RWPE2 (cell line): ENCODE measurements around the gene OPALIN.

ENCODE experiments used
- ATAC-seq: fragments of 200-7000 bp; cut with Tn5 transposase; 3 replicates; pipeline ENCODE4 v1.9.1; 2021; ENCODE audit warnings: low read depth
- DNase-seq: peaks from one replicate; pipeline ENCODE4 v3.0.0-alpha.2; 2020; ENCODE audit warnings: low spot score
- H3K27ac ChIP-seq: fragments of 450-650 bp; 2 replicates; pipeline ENCODE4 v1.5.1; 2017; ENCODE audit warnings: mild to moderate bottlenecking; ENCODE audit not compliant: poor library complexity, severe bottlenecking
- H3K27me3 ChIP-seq: fragments of 250-450 bp; sonication (Bioruptor Pico); 2 replicates; pipeline ENCODE4 v1.5.1; 2021; ENCODE audit warnings: mild to moderate bottlenecking, moderate library complexity; ENCODE audit not compliant: insufficient read depth, poor library complexity, severe bottlenecking
- H3K36me3 ChIP-seq: fragments of 250-450 bp; sonication (Bioruptor Pico); 2 replicates; pipeline ENCODE4 v1.5.1; 2020; ENCODE audit warnings: low read depth, mild to moderate bottlenecking, moderate library complexity
- H3K4me1 ChIP-seq: fragments of 250-450 bp; sonication (Bioruptor Pico); 2 replicates; pipeline ENCODE4 v1.5.1; 2021; ENCODE audit warnings: mild to moderate bottlenecking, moderate library complexity; ENCODE audit not compliant: insufficient read depth, poor library complexity, severe bottlenecking
- H3K4me3 ChIP-seq: fragments of 250-450 bp; sonication (Bioruptor Pico); 2 replicates; pipeline ENCODE4 v1.5.1; 2021; ENCODE audit warnings: mild to moderate bottlenecking, moderate library complexity; ENCODE audit not compliant: severe bottlenecking
- H3K9me3 ChIP-seq: fragments of 250-450 bp; sonication (Bioruptor Pico); 2 replicates; pipeline ENCODE4 v1.5.1; 2021; ENCODE audit warnings: mild to moderate bottlenecking, moderate library complexity; ENCODE audit not compliant: severe bottlenecking
- CTCF ChIP-seq: fragments of 450-650 bp; IDR thresholded peaks from one replicate; pipeline ENCODE4 v1.5.1; 2017; ENCODE audit warnings: mild to moderate bottlenecking, moderate library complexity; ENCODE audit not compliant: poor library complexity, severe bottlenecking

The OPALIN gene

GRCh38 chr10:96327462-96327861 is 31.3 kb downstream of the OPALIN start:
- DNase-seq (no peak), ATAC-seq (no peak)
- no peaks in the 10 kb centered on the region for H3K4me1 ChIP-seq
- H3K27me3 ChIP-seq: peaks cover 19% of the 10 kb centered on the region
- TF ChIP-seq CTCF: no peak
- H3K36me3 ChIP-seq: no peaks in the 10 kb centered on the region
- H3K4me3 ChIP-seq: no peak overlapping the region
- H3K27ac ChIP-seq: no peak overlapping the region
- no peaks in the 10 kb centered on the region for H3K9me3 ChIP-seq

DNA sequence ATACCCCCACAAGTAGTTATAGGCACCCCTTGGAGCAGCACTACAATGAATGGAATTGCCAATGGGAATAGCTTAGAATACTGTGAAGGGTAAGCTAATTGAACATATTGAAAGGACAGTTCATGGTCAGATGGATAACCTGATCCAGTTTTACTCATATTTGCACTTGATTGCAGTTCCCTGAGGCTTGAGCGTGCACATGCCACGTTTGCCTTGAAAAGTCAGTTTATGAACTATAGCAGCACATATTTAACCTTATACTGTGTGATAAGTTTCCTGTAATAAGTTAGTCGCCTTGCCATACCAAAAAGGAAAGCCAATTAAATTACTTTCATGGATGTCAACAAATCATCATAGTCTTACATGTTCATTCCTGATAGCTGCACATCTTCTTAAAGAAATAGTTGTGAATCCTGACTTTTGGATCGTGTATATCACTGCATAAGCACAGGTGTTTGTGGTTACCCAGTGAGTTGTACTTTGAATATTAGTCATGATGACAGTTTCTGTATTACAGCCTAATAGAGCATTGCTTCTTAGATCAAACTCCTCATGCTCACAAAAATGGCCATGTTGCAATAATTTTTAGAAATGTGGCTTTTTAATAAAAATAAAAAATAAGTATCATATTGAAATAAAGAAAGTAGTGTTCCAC is 33.0 kb downstream of the OPALIN start:
- Histone ChIP-seq H3K9me3 (no peaks in the 10 kb centered on the region), H3K36me3 (no peaks in the 10 kb centered on the region), H3K4me3 (no peak overlapping the region), H3K27ac (no peak overlapping the region), H3K27me3 (peaks cover 24% of the 10 kb centered on the region), H3K4me1 (no peaks in the 10 kb centered on the region)
- DNase-seq (no peak), ATAC-seq (no peak)
- TF ChIP-seq CTCF: no peak

GRCh38 chr10:96324447-96324846 is 34.4 kb downstream of the OPALIN start:
- Histone ChIP-seq H3K36me3 (no peaks in the 10 kb centered on the region), H3K4me3 (no peak overlapping the region), H3K27ac (no peak overlapping the region), H3K27me3 (peaks cover 24% of the 10 kb centered on the region), H3K4me1 (no peaks in the 10 kb centered on the region), H3K9me3 (no peaks in the 10 kb centered on the region)
- DNase-seq (no peak), ATAC-seq (no peak)
- TF ChIP-seq CTCF: no peak

- no peak for TF ChIP-seq CTCF
- ATAC-seq (no peak), DNase-seq (no peak)
- H3K9me3 ChIP-seq: no peaks in the 10 kb centered on the region
- H3K4me1 ChIP-seq: no peaks in the 10 kb centered on the region
- H3K27me3 ChIP-seq: peaks cover 24% of the 10 kb centered on the region
- no peaks in the 10 kb centered on the region for H3K36me3 ChIP-seq
- no peak overlapping the region for H3K4me3 ChIP-seq
- H3K27ac ChIP-seq: no peak overlapping the region
These were observed 36.5 kb downstream of the OPALIN start for GRCh38 chr10:96322275-96322674.

- Histone ChIP-seq H3K27ac (no peak overlapping the region), H3K36me3 (no peaks in the 10 kb centered on the region), H3K9me3 (no peaks in the 10 kb centered on the region), H3K4me1 (no peaks in the 10 kb centered on the region), H3K4me3 (no peak overlapping the region), H3K27me3 (peaks cover 20% of the 10 kb centered on the region)
- no peak for DNase-seq
- ATAC-seq: no peak
- TF ChIP-seq CTCF: no peak
These were observed 37.0 kb downstream of the OPALIN start for GRCh38 chr10:96321822-96322221.
